Thoracic aorta (tissue), 2 donors: ENCODE results near the gene TNFAIP8. TPM values are rescaled to one million over a fixed set of nuclear protein-coding genes. Genes with fewer than 3 reads are reported as not detected.

Experiments used
- ATAC-seq: fragments of 150-250 bp; one replicate; pipeline ENCODE4 v1.8.0; 2017; ENCODE audit warnings: low read depth; ENCODE audit not compliant: insufficient number of reproducible peaks, low FRiP score
- DNase-seq: peaks from one replicate; pipeline ENCODE4 v3.0.0-alpha.2; 2020; ENCODE audit warnings: low spot score
- H3K27ac ChIP-seq, 2 donors: fragments of 200-600 bp; sonication (generic); 1 replicate in 1 of 2; 2 replicates in 1 of 2; pipeline ENCODE4 v1.5.1; 2016; ENCODE audit warnings: mild to moderate bottlenecking in 2 of 2, moderate library complexity in 2 of 2
- H3K27me3 ChIP-seq: fragments of 200-600 bp; sonication (generic); replicated peaks from 2 replicates; pipeline ENCODE4 v1.6.0; 2016; ENCODE audit warnings: mild to moderate bottlenecking; ENCODE audit not compliant: insufficient read depth
- H3K36me3 ChIP-seq: fragments of 200-600 bp; sonication (generic); one replicate; pipeline ENCODE4 v1.5.1; 2016
- H3K4me1 ChIP-seq, 2 donors: fragments of 200-600 bp; sonication (generic); 1 replicate in 1 of 2; 2 replicates in 1 of 2; pipeline versions ENCODE4 v1.5.1 to v1.6.0; 2016; ENCODE audit warnings: low read depth in 2 of 2, mild to moderate bottlenecking in 1 of 2; ENCODE audit not compliant: control insufficient read depth in 1 of 2
- H3K4me3 ChIP-seq: fragments of 200-600 bp; sonication (generic); 2 replicates; pipeline ENCODE4 v1.5.1; 2016; ENCODE audit warnings: mild to moderate bottlenecking
- H3K9me3 ChIP-seq: fragments of 200-600 bp; sonication (generic); 2 replicates; pipeline ENCODE4 v1.5.1; 2016
- CTCF ChIP-seq: fragments of 200-600 bp; sonication (generic); IDR thresholded peaks from one replicate; pipeline ENCODE4 v1.5.1; 2019; ENCODE audit warnings: antibody characterized with exemption
- total RNA-seq, 2 donors: library from RNA; depleted of rRNA; stranded (reverse); fragments of >200 nt; gene quantifications; one replicate each; pipeline versions ENCODE4 v1.1.0 to v1.2.3, GENCODE V29; 2016

Gene TNFAIP8
- total RNA-seq, 2 donors from 2014 or later, result 16.8 to 34.1 TPM

- DNase-seq (no peak), ATAC-seq (no peak)
- Histone ChIP-seq H3K27me3 (no peaks in the 10 kb centered on the region), H3K4me1 (peaks cover 0 to 4% of the 10 kb centered on the region in 2 donors), H3K4me3 (no peak overlapping the region), H3K36me3 (no peaks in the 10 kb centered on the region), H3K27ac (no peak overlapping the region), H3K9me3 (no peaks in the 10 kb centered on the region)
- TF ChIP-seq CTCF, result no peak
Measured at GRCh38 chr5:119343052-119343451, 12.8 kb upstream of the TNFAIP8 start.

GRCh38 chr5:119343766-119344165 is 12.1 kb upstream of the TNFAIP8 start:
- ATAC-seq, result no peak
- H3K36me3 ChIP-seq, result no peaks in the 10 kb centered on the region
- TF ChIP-seq CTCF, result no peak
- H3K4me3 ChIP-seq, result no peak overlapping the region
- no peak for DNase-seq
- H3K4me1 ChIP-seq, result peaks cover 0 to 4% of the 10 kb centered on the region in 2 donors
- H3K9me3 ChIP-seq, result no peaks in the 10 kb centered on the region
- no peaks in the 10 kb centered on the region for H3K27me3 ChIP-seq
- H3K27ac ChIP-seq, result no peak overlapping the region

- Histone ChIP-seq H3K4me1 (peaks cover 0 to 4% of the 10 kb centered on the region in 2 donors), H3K9me3 (no peaks in the 10 kb centered on the region), H3K27ac (no peak overlapping the region), H3K36me3 (no peaks in the 10 kb centered on the region), H3K27me3 (no peaks in the 10 kb centered on the region), H3K4me3 (no peak overlapping the region)
- ATAC-seq (no peak), DNase-seq (no peak)
- TF ChIP-seq CTCF, result no peak
Measured at GRCh38 chr5:119344231-119344630, 11.6 kb upstream of the TNFAIP8 start.

GRCh38 chr5:119345861-119346260 is 10.0 kb upstream of the TNFAIP8 start:
- no peak overlapping the region for H3K4me3 ChIP-seq
- H3K27me3 ChIP-seq, result no peaks in the 10 kb centered on the region
- H3K9me3 ChIP-seq, result no peaks in the 10 kb centered on the region
- H3K4me1 ChIP-seq, result peaks cover 0 to 4% of the 10 kb centered on the region in 2 donors
- no peaks in the 10 kb centered on the region for H3K36me3 ChIP-seq
- no peak for TF ChIP-seq CTCF
- DNase-seq (no peak), ATAC-seq (no peak)
- H3K27ac ChIP-seq, result no peak overlapping the region

GRCh38 chr5:119346394-119346793 is 9.4 kb upstream of the TNFAIP8 start:
- DNase-seq (no peak), ATAC-seq (no peak)
- TF ChIP-seq CTCF, result no peak
- Histone ChIP-seq H3K36me3 (no peaks in the 10 kb centered on the region), H3K4me3 (no peak overlapping the region), H3K27me3 (no peaks in the 10 kb centered on the region), H3K4me1 (peaks cover 0 to 4% of the 10 kb centered on the region in 2 donors), H3K27ac (no peak overlapping the region), H3K9me3 (no peaks in the 10 kb centered on the region)
